ENCODE results near the gene TEX36.
"Not testable (repeated sequence)": the region's sequence is repeated elsewhere in the genome, so short reads cannot be mapped to it uniquely, and the experiment has no call there.

The TEX36 gene

GRCh38 chr10:125625586-125625985 is 57.4 kb downstream of the TEX36 start:
- DNase-seq (ENCODE audit: low read depth), result no peak
- no peak overlapping the region for H3K4me3 ChIP-seq (ENCODE audit: low read depth, low read length)
- TF ChIP-seq CTCF (IDR thresholded peaks at IDR 0.05; ENCODE audit: control insufficient read depth, extremely low read depth, insufficient read depth), result no peak

GRCh38 chr10:125624800-125625199 is 58.2 kb downstream of the TEX36 start:
- TF ChIP-seq CTCF (IDR thresholded peaks at IDR 0.05; ENCODE audit: control insufficient read depth, extremely low read depth, insufficient read depth), result no peak
- peak; percentile 93 for DNase-seq (ENCODE audit: low read depth)
- H3K4me3 ChIP-seq (ENCODE audit: low read depth, low read length), result no peak overlapping the region

GRCh38 chr10:125621052-125621451 is 61.9 kb downstream of the TEX36 start:
- DNase-seq (ENCODE audit: low read depth), result no peak
- no peak overlapping the region for H3K4me3 ChIP-seq (ENCODE audit: low read depth, low read length)
- TF ChIP-seq CTCF (IDR thresholded peaks at IDR 0.05; ENCODE audit: control insufficient read depth, extremely low read depth, insufficient read depth), result no peak

GRCh38 chr10:125620401-125620800 is 62.6 kb downstream of the TEX36 start:
- no peak for TF ChIP-seq CTCF (IDR thresholded peaks at IDR 0.05; ENCODE audit: control insufficient read depth, extremely low read depth, insufficient read depth)

GRCh38 chr10:125613062-125613461 is 69.9 kb downstream of the TEX36 start:
- not testable (repeated sequence) for H3K4me3 ChIP-seq (ENCODE audit: low read depth, low read length); DNase-seq (ENCODE audit: low read depth)

More at GRCh38 chr10:125620401-125620800, 62.6 kb downstream of the TEX36 start:
- H3K4me3 ChIP-seq (ENCODE audit: low read depth, low read length), result no peak overlapping the region
- no peak for DNase-seq (ENCODE audit: low read depth)

GRCh38 chr10:125611756-125612155 is 71.2 kb downstream of the TEX36 start:
- H3K4me3 ChIP-seq (ENCODE audit: low read depth, low read length), result no peak overlapping the region
- no peak for TF ChIP-seq CTCF (IDR thresholded peaks at IDR 0.05; ENCODE audit: control insufficient read depth, extremely low read depth, insufficient read depth)
- DNase-seq (ENCODE audit: low read depth), result no peak

- H3K4me3 ChIP-seq (ENCODE audit: low read depth, low read length), result no peak overlapping the region
- peak; percentile 76 for DNase-seq (ENCODE audit: low read depth)
- TF ChIP-seq CTCF (IDR thresholded peaks at IDR 0.05; ENCODE audit: control insufficient read depth, extremely low read depth, insufficient read depth), result no peak
These were observed 71.7 kb downstream of the TEX36 start for GRCh38 chr10:125611216-125611615.

Measured in LNCaP clone FGC (cell line).